ENCODE measurements around the gene PRB4.

- TF ChIP-seq TAF1 (IDR thresholded peaks at IDR 0.05; ENCODE audit: borderline replicate concordance, low read depth, low read length) (no peak), POLR2A (IDR thresholded peaks at IDR 0.05; ENCODE audit: low read depth, low read length) (no peak), POLR2AphosphoS5 (IDR thresholded peaks at IDR 0.05; ENCODE audit: low read depth, low read length) (no peak)
Measured at GRCh38 chr12:11348439-11348838, 38.2 kb upstream of the PRB4 start.

All from GM12892 (cell line).